NT2/D1 (cell line): ENCODE results near the gene RAPGEF4.

Experiments used
- SUZ12 ChIP-seq: IDR thresholded peaks from 2 replicates; pipeline ENCODE4 v1.6.1; 2011; ENCODE audit not compliant: insufficient read length, insufficient read depth; ENCODE audit errors: extremely low read depth
- ZNF274 ChIP-seq: IDR thresholded peaks from 2 replicates; pipeline ENCODE4 v1.6.1; 2011; ENCODE audit warnings: mild to moderate bottlenecking, low read depth, low read length

DNA sequence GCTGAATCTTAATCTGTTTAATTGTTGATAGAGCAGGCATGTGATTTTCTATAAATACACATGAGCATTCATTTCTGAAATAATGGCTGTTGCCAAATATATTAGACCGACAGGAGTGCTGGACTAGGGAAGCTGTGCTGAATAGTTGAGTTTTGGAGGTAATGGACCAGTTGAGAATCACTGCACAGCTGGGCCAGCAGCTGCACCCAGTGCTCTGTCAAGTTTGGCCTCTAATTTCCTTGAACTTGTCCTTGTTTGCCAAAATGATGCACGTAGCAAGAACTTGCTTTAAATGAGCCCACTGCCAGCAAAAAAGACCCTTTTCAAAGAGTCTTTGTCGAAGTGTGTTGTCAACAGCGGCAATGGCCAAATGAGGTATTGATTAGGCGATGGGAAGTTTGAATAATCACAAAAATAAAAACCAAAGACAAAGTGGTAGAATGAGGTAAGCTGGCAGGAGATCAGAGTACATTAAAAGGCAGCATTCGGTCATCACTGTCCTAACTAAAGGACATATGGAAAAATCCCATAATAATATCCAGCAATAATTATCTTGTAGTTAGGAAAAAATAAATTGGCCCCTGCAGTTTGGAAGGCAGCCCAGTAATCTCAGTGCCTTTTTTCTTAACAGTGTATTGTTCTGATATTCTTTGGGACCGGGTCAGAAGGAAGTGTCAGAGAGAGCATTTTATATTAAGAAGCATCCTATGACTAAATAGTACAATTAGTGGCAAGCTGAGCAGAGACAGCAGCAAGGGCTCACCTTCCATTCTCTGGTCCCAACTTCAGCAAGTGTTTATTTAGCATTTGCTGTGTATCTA lies 126.2 kb downstream of the RAPGEF4 start:
- TF ChIP-seq ZNF274 (no peak), SUZ12 (no peak)
